ENCODE data around the gene RNF41. TPM values are rescaled to one million over a fixed set of nuclear protein-coding genes. Genes with fewer than 3 reads are reported as not detected.

The RNF41 gene
- polyA plus RNA-seq, 1 experiment, result 338 TPM

GRCh38 chr12:56257491-56258067 lies 35.9 kb upstream of the RNF41 start:
- Histone ChIP-seq H3K27me3 (ENCODE audit: control insufficient read depth, insufficient read depth, low read length) (no peaks in the 10 kb centered on the region), H3K36me3 (ENCODE audit: control insufficient read depth, insufficient read depth, low read length) (peaks cover 27% of the 10 kb centered on the region), H3K4me3 (ENCODE audit: low read depth, low read length) (peak overlapping the region; percentile 81)
- ChIA-PET CTCF (interaction anchor here (0.6 to 4.4 kb wide), 23 partner anchors 11 to 207 kb away, joined by 3 to 40 read pairs (median 7); partner anchors contain the start of genes COQ10A, RNF41 and SMARCC2), POLR2A (no interaction called here)
- TF ChIP-seq CTCF (IDR thresholded peaks at IDR 0.05; ENCODE audit: insufficient read depth, low read depth, low read length), result peak; percentile 23; the same call in 1 of the 2 replicates
- no peak for DNase-seq (ENCODE audit: low read depth)

- Histone ChIP-seq H3K4me3 (ENCODE audit: low read depth, low read length) (peak overlapping the region; percentile 81), H3K27me3 (ENCODE audit: control insufficient read depth, insufficient read depth, low read length) (no peaks in the 10 kb centered on the region), H3K36me3 (ENCODE audit: control insufficient read depth, insufficient read depth, low read length) (peaks cover 31% of the 10 kb centered on the region)
- POLR2A ChIA-PET, result interaction anchor here (0.5 kb wide), 1 partner anchor 75 kb away, joined by 4 read pairs; no protein-coding TSS in a partner anchor
- no peak for TF ChIP-seq CTCF (IDR thresholded peaks at IDR 0.05; ENCODE audit: insufficient read depth, low read depth, low read length)
- CTCF ChIA-PET, result interaction anchor here (0.9 to 4.4 kb wide), 11 partner anchors 10 to 207 kb away, joined by 3 to 40 read pairs (median 9); partner anchors contain the start of genes RNF41 and SMARCC2
- no peak for DNase-seq (ENCODE audit: low read depth)
These were observed 35.3 kb upstream of the RNF41 start for GRCh38 chr12:56257071-56257470.

- peak; percentile 21; the same call in 1 of the 2 replicates for TF ChIP-seq CTCF (IDR thresholded peaks at IDR 0.05; ENCODE audit: insufficient read depth, low read depth, low read length)
These were observed 34.7 kb upstream of the RNF41 start for GRCh38 chr12:56256326-56256960.

GRCh38 chr12:56255671-56256070 lies 33.9 kb upstream of the RNF41 start:
- no peak for DNase-seq (ENCODE audit: low read depth)
- POLR2A ChIA-PET, result no interaction called here
- Histone ChIP-seq H3K27me3 (ENCODE audit: control insufficient read depth, insufficient read depth, low read length) (no peaks in the 10 kb centered on the region), H3K4me3 (ENCODE audit: low read depth, low read length) (no peak overlapping the region), H3K36me3 (ENCODE audit: control insufficient read depth, insufficient read depth, low read length) (peaks cover 35% of the 10 kb centered on the region)
- CTCF ChIA-PET, result interaction anchor here (0.8 to 4.4 kb wide), 8 partner anchors 9 to 132 kb away, joined by 3 to 40 read pairs (median 11); partner anchors contain the start of gene SMARCC2
- TF ChIP-seq CTCF (IDR thresholded peaks at IDR 0.05; ENCODE audit: insufficient read depth, low read depth, low read length), result no peak

More at GRCh38 chr12:56256326-56256960, 34.7 kb upstream of the RNF41 start:
- H3K36me3 ChIP-seq (ENCODE audit: control insufficient read depth, insufficient read depth, low read length), result peaks cover 35% of the 10 kb centered on the region
- ChIA-PET CTCF (interaction anchor here (0.7 to 4.4 kb wide), 13 partner anchors 9 to 208 kb away, joined by 3 to 40 read pairs (median 5); partner anchors contain the start of genes RNF41 and SMARCC2), POLR2A (interaction anchor here (0.5 kb wide), 1 partner anchor 74 kb away, joined by 4 read pairs; no protein-coding TSS in a partner anchor)
- H3K27me3 ChIP-seq (ENCODE audit: control insufficient read depth, insufficient read depth, low read length), result no peaks in the 10 kb centered on the region
- H3K4me3 ChIP-seq (ENCODE audit: low read depth, low read length), result peak overlapping the region; percentile 81
- no peak for DNase-seq (ENCODE audit: low read depth)

- POLR2A ChIA-PET, result no interaction called here
- CTCF ChIA-PET, result interaction anchor here (0.9 to 1.5 kb wide), 3 partner anchors 9 to 64 kb away, joined by 3 to 4 read pairs (median 4); partner anchors contain the start of gene SMARCC2
- no peak for DNase-seq (ENCODE audit: low read depth)
These were observed 31.4 kb upstream of the RNF41 start for GRCh38 chr12:56253091-56253490.

More at GRCh38 chr12:56253091-56253490, 31.4 kb upstream of the RNF41 start:
- H3K4me3 ChIP-seq (ENCODE audit: low read depth, low read length), result no peak overlapping the region
- H3K36me3 ChIP-seq (ENCODE audit: control insufficient read depth, insufficient read depth, low read length), result peaks cover 51% of the 10 kb centered on the region
- TF ChIP-seq CTCF (IDR thresholded peaks at IDR 0.05; ENCODE audit: insufficient read depth, low read depth, low read length), result no peak
- H3K27me3 ChIP-seq (ENCODE audit: control insufficient read depth, insufficient read depth, low read length), result no peaks in the 10 kb centered on the region
